KBM-7 (cell line): Measurements from ENCODE around the gene RAD17.
"Not testable (repeated sequence)": the region's sequence is repeated elsewhere in the genome, so short reads cannot be mapped to it uniquely, and the experiment has no call there.

Experiments
- DNase-seq: peaks from one replicate; pipeline ENCODE4 v3.0.0-alpha.2; 2015
- in situ Hi-C: fragments of 300-500 bp; cut with MboI; formaldehyde crosslinking; loops from 2 replicates; pipeline ENCODE4 v1.14.3; 2020; ENCODE audit warnings: low sequenced_read_pairs, low pct_unique_long_range_greater_than_20kb, mixed read lengths

Gene RAD17

GRCh38 chr5:69450527-69450926 is 80.9 kb downstream of the RAD17 start:
- in situ Hi-C loops = not testable (repeated sequence)

GRCh38 chr5:69451941-69452647 is 82.5 kb downstream of the RAD17 start:
- in situ Hi-C loops = no loop called here
- DNase-seq = no peak

More at GRCh38 chr5:69450527-69450926, 80.9 kb downstream of the RAD17 start:
- not testable (repeated sequence) for DNase-seq

- DNase-seq, in situ Hi-C loops: not testable (repeated sequence)
These were observed 83.9 kb downstream of the RAD17 start for GRCh38 chr5:69453487-69453886.

GRCh38 chr5:69454460-69455249 is 85.0 kb downstream of the RAD17 start:
- no peak for DNase-seq
- in situ Hi-C loops = no loop called here

- in situ Hi-C loops = not testable (repeated sequence)
These were observed 85.9 kb downstream of the RAD17 start for GRCh38 chr5:69455428-69455988.

GRCh38 chr5:69462170-69462569 is 92.6 kb downstream of the RAD17 start:
- in situ Hi-C loops = no loop called here
- no peak for DNase-seq

More at GRCh38 chr5:69455428-69455988, 85.9 kb downstream of the RAD17 start:
- not testable (repeated sequence) for DNase-seq
